Trophoblast cell (in vitro differentiated cells and primary cell): ENCODE data around the gene PAIP2.

Experiments used
- DNase-seq, 2 donors: peaks; one replicate each; pipeline ENCODE4 v3.0.0-alpha.2; 2016
- H2AFZ ChIP-seq: 2 replicates; pipeline ENCODE4 v1.6.1; 2013; ENCODE audit warnings: low read length, moderate library complexity, mild to moderate bottlenecking; ENCODE audit not compliant: insufficient read depth, poor library complexity
- H2AK5ac ChIP-seq: 2 replicates; pipeline ENCODE4 v1.6.1; 2013; ENCODE audit warnings: mild to moderate bottlenecking, low read length
- H2BK120ac ChIP-seq: 2 replicates; pipeline ENCODE4 v1.6.1; 2013; ENCODE audit warnings: low read length, mild to moderate bottlenecking, moderate library complexity; ENCODE audit not compliant: insufficient read depth, poor library complexity
- H2BK12ac ChIP-seq: 2 replicates; pipeline ENCODE4 v1.6.1; 2013; ENCODE audit warnings: mild to moderate bottlenecking, low read length, moderate library complexity
- H2BK5ac ChIP-seq: 2 replicates; pipeline ENCODE4 v1.6.1; 2013; ENCODE audit warnings: low read length, low read depth, moderate library complexity, mild to moderate bottlenecking; ENCODE audit not compliant: poor library complexity
- H3K14ac ChIP-seq: 2 replicates; pipeline ENCODE4 v1.6.1; 2013; ENCODE audit warnings: mild to moderate bottlenecking, low read length
- H3K18ac ChIP-seq: 2 replicates; pipeline ENCODE4 v1.6.1; 2013; ENCODE audit warnings: mild to moderate bottlenecking, low read length
- H3K23ac ChIP-seq: 2 replicates; pipeline ENCODE4 v1.6.1; 2013; ENCODE audit warnings: low read length
- H3K27ac ChIP-seq: 2 replicates; pipeline ENCODE4 v1.5.1; 2013; ENCODE audit warnings: low read depth, mild to moderate bottlenecking, inconsistent platforms, low read length, moderate library complexity
- H3K27me3 ChIP-seq: 2 replicates; pipeline ENCODE4 v1.6.1; 2013; ENCODE audit warnings: inconsistent platforms, mild to moderate bottlenecking, low read length, moderate library complexity; ENCODE audit not compliant: insufficient read depth
- H3K36me3 ChIP-seq, 2 experiments: 1 replicate in 1 of 2; 2 replicates in 1 of 2; pipeline ENCODE4 v1.6.1; 2013; ENCODE audit warnings: low read length in 2 of 2, mild to moderate bottlenecking in 2 of 2, moderate library complexity in 1 of 2; ENCODE audit not compliant: insufficient read depth in 2 of 2, control insufficient read depth in 1 of 2
- H3K4ac ChIP-seq: 2 replicates; pipeline ENCODE4 v1.6.1; 2013; ENCODE audit warnings: low read depth, mild to moderate bottlenecking, low read length, moderate library complexity
- H3K4me1 ChIP-seq, 2 experiments: 1 replicate in 1 of 2; 2 replicates in 1 of 2; pipeline ENCODE4 v1.6.1; 2013; ENCODE audit warnings: low read length in 2 of 2, mild to moderate bottlenecking in 2 of 2, moderate library complexity in 1 of 2; ENCODE audit not compliant: insufficient read depth in 2 of 2, control insufficient read depth in 1 of 2
- H3K4me2 ChIP-seq: 2 replicates; pipeline ENCODE4 v1.6.1; 2013; ENCODE audit warnings: inconsistent platforms, mild to moderate bottlenecking, low read length, moderate library complexity
- H3K4me3 ChIP-seq: 2 replicates; pipeline ENCODE4 v1.5.1; 2013; ENCODE audit warnings: mild to moderate bottlenecking, low read depth, low read length, inconsistent platforms
- H3K79me1 ChIP-seq: one replicate; pipeline ENCODE4 v1.6.1; 2013; ENCODE audit warnings: low read length
- H3K79me2 ChIP-seq: 2 replicates; pipeline ENCODE4 v1.6.1; 2013; ENCODE audit warnings: low read length, mild to moderate bottlenecking; ENCODE audit not compliant: control insufficient read depth, insufficient read depth, poor library complexity
- H3K9ac ChIP-seq: 2 replicates; pipeline ENCODE4 v1.6.1; 2013; ENCODE audit warnings: mild to moderate bottlenecking, low read length
- H3K9me3 ChIP-seq: 2 replicates; pipeline ENCODE4 v1.6.1; 2013; ENCODE audit warnings: low read depth, mild to moderate bottlenecking, control low read depth, inconsistent platforms, low read length; ENCODE audit not compliant: insufficient read depth
- H4K12ac ChIP-seq: 2 replicates; pipeline ENCODE4 v1.6.1; 2013; ENCODE audit warnings: low read depth, mild to moderate bottlenecking, low read length, moderate library complexity
- H4K8ac ChIP-seq: 2 replicates; pipeline ENCODE4 v1.6.1; 2013; ENCODE audit warnings: low read depth, mild to moderate bottlenecking, low read length, moderate library complexity
- H4K91ac ChIP-seq: one replicate; pipeline ENCODE4 v1.6.1; 2013; ENCODE audit warnings: low read depth, mild to moderate bottlenecking, low read length, moderate library complexity
- WGBS: extraction: QIAGEN DNeasy Blood & Tissue Kit; methylation state at CpG from one replicate; pipeline ENCODE4 v1.1.7; 2013; ENCODE audit warnings: missing lambda C conversion rate; ENCODE audit not compliant: insufficient read length, insufficient coverage; ENCODE audit errors: extremely low coverage; 5-methylcytosine and 5-hydroxymethylcytosine counted together

Gene PAIP2

DNA sequence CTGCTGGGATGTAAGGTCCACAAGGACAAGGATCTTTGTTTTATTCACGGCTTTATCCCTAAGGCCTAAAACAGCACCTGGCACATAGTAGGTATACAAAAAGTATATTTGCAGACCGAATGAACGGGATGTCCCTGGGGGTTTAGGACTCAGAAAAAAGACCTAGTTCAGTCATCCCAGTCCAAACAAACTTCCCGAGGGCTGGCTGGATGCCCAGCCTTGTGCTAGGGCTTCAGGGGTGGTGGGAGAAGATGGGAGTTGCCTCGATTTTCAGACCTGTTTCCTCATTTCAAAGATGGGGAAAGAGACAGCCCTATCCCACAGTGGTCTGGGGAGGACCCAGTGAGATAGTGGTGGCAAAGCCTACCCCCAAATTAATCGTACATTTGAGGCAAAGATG lies 56.3 kb downstream of the PAIP2 start:
- H3K4me1 ChIP-seq: peaks cover 15% of the 10 kb centered on the region in 2 experiments
- no peaks in the 10 kb centered on the region for H3K36me3 ChIP-seq
- WGBS: no CpG with 5 or more reads among the region's 6 CpGs

DNA sequence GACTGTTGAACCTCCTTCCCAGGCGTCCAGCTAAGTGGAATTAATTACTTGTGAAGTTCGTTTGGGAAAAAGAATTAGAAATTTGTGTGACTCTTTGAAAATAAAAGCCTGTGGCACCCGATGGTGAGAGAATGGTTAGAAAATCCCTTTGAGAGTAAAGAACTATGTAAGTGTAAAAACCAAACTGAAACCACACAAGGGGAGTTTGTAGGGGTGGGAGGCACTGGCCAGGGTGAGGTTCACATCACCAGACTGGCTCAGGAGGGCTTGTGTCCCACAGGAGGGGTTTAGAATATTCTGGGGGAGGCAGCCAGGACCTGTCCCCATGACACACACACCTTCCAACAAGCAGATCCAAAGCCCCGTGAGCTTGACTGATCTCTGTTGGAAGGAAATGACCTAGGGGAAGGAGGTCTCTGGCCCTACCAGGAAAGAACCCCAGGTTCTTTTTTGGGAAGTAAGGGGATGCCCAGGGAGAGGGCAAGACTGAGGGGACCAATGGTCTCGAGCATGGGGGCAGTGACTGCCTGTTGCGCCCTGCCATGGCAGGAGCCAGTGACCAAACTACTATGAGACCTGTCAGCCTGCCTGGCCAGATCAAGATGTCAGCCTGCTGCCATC lies 58.0 kb downstream of the PAIP2 start:
- Histone ChIP-seq H3K23ac (no peak overlapping the region), H3K4ac (no peak overlapping the region), H2BK5ac (no peak overlapping the region), H3K79me2 (no peaks in the 10 kb centered on the region), H3K18ac (no peak overlapping the region), H3K27me3 (peaks cover 7% of the 10 kb centered on the region), H2AK5ac (no peak overlapping the region), H3K36me3 (no peaks in the 10 kb centered on the region), H4K12ac (no peak overlapping the region), H2AFZ (no peak overlapping the region), H4K91ac (no peak overlapping the region), H3K14ac (no peak overlapping the region), H2BK12ac (no peak overlapping the region), H3K9me3 (peaks cover 2% of the 10 kb centered on the region), H3K9ac (no peak overlapping the region), H2BK120ac (no peak overlapping the region), H3K4me2 (no peak overlapping the region), H4K8ac (no peak overlapping the region), H3K79me1 (peaks cover 9% of the 10 kb centered on the region), H3K4me1 (peaks cover 5 to 7% of the 10 kb centered on the region in 2 experiments), H3K27ac (no peak overlapping the region), H3K4me3 (no peak overlapping the region)
- no peak for DNase-seq
- no CpG with 5 or more reads among the region's 6 CpGs for WGBS

More for the DNA sequence above, 56.3 kb downstream of the PAIP2 start:
- no peak overlapping the region for H4K91ac ChIP-seq
- peaks cover 2% of the 10 kb centered on the region for H3K9me3 ChIP-seq
- H3K4ac ChIP-seq: no peak overlapping the region
- H2BK120ac ChIP-seq: no peak overlapping the region
- peaks cover 24% of the 10 kb centered on the region for H3K27me3 ChIP-seq
- no peak overlapping the region for H2AFZ ChIP-seq
- H2AK5ac ChIP-seq: no peak overlapping the region
- H2BK5ac ChIP-seq: no peak overlapping the region
- no peak overlapping the region for H4K8ac ChIP-seq
- H3K9ac ChIP-seq: no peak overlapping the region
- H3K4me2 ChIP-seq: no peak overlapping the region
- peaks cover 4% of the 10 kb centered on the region for H3K79me2 ChIP-seq
- H3K79me1 ChIP-seq: no peaks in the 10 kb centered on the region
- no peak overlapping the region for H3K27ac ChIP-seq
- no peak for DNase-seq
- no peak overlapping the region for H3K23ac ChIP-seq
- H3K14ac ChIP-seq: no peak overlapping the region
- no peak overlapping the region for H3K18ac ChIP-seq
- H4K12ac ChIP-seq: no peak overlapping the region
- H3K4me3 ChIP-seq: no peak overlapping the region
- no peak overlapping the region for H2BK12ac ChIP-seq

DNA sequence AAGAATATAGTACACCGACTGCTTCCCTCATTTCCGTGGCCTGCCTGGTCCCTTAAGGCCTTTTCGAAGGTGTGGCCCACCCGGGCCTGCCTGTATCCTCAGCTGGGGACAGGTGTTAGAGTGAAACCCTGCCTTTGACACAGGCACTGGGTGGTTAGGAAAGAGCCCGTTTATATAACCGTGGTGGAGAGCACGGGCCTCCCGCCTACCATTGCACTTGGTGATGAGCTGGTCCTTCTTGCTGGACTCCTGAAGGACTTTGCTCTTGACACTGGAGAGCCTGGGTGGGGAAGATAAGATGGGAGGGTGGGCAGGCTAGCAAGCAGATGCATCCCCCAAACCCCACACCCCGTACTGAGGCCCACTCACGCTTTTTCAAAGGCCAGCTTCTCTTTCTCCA lies 59.9 kb downstream of the PAIP2 start:
- whole genome bisulfite sequencing: no CpG with 5 or more reads among the region's 10 CpGs
- H3K27me3 ChIP-seq: no peaks in the 10 kb centered on the region
- peaks cover 3 to 7% of the 10 kb centered on the region in 2 experiments for H3K4me1 ChIP-seq
- no peak overlapping the region for H3K4me3 ChIP-seq
- H3K9me3 ChIP-seq: no peaks in the 10 kb centered on the region
- no peaks in the 10 kb centered on the region for H3K79me2 ChIP-seq
- no peak overlapping the region for H4K12ac ChIP-seq
- no peak overlapping the region for H3K4ac ChIP-seq
- H3K27ac ChIP-seq: no peak overlapping the region
- H3K79me1 ChIP-seq: peaks cover 9% of the 10 kb centered on the region
- H4K91ac ChIP-seq: no peak overlapping the region
- no peak overlapping the region for H2BK5ac ChIP-seq
- H3K23ac ChIP-seq: no peak overlapping the region
- H2BK12ac ChIP-seq: no peak overlapping the region
- H4K8ac ChIP-seq: no peak overlapping the region
- H3K36me3 ChIP-seq: no peaks in the 10 kb centered on the region
- no peak overlapping the region for H2AK5ac ChIP-seq
- H3K18ac ChIP-seq: no peak overlapping the region
- H3K14ac ChIP-seq: no peak overlapping the region
- no peak overlapping the region for H3K4me2 ChIP-seq
- no peak for DNase-seq
- H3K9ac ChIP-seq: no peak overlapping the region
- no peak overlapping the region for H2AFZ ChIP-seq
- H2BK120ac ChIP-seq: no peak overlapping the region

DNA sequence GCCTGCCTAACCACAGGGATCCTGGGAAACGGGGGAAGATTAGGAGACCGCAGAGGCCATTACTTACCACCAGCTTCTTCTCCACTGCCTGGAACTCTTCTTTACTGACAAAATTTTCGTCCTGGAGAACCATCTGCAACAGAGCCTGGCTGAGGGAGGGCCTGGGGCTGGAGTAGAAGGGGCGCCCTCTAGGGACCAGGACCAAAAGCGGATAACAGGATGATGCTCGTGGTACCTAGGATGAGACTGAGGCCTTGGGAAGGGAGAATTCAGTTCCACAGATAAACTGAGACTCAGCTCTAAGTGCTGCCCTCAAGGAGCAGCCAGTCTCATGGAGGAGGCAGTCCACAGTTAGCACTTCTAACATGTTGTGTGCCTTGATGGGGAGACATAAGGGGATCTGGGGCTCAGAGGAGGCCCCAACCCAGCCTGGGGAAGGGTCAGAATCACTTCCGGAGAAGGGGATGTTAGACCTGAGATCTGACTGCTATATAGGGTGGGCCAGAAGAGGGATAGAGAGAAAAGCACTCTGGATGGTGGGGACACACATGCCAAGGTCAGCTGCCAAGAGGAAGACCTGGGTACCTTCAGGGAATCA lies 61.0 kb downstream of the PAIP2 start:
- Histone ChIP-seq H4K91ac (no peak overlapping the region), H3K14ac (no peak overlapping the region), H3K9me3 (no peaks in the 10 kb centered on the region), H3K18ac (no peak overlapping the region), H4K12ac (no peak overlapping the region), H3K79me1 (peaks cover 9% of the 10 kb centered on the region), H3K4me3 (no peak overlapping the region), H3K23ac (no peak overlapping the region), H3K79me2 (no peaks in the 10 kb centered on the region), H3K4ac (no peak overlapping the region), H3K36me3 (no peaks in the 10 kb centered on the region), H3K27ac (no peak overlapping the region), H3K4me1 (peaks cover 3 to 7% of the 10 kb centered on the region in 2 experiments), H2BK5ac (no peak overlapping the region), H2BK120ac (no peak overlapping the region), H2BK12ac (no peak overlapping the region), H3K27me3 (no peaks in the 10 kb centered on the region), H2AK5ac (no peak overlapping the region), H3K9ac (no peak overlapping the region), H3K4me2 (no peak overlapping the region), H4K8ac (no peak overlapping the region), H2AFZ (no peak overlapping the region)
- no CpG with 5 or more reads among the region's 7 CpGs for WGBS
- peak; percentile 15 to 53 for DNase-seq
